ENCODE data around the gene TESK2.

TESK2 gene

GRCh38 chr1:45499415-45499769, 8.4 kb upstream of the TESK2 start:
- H3K4me3 ChIP-seq (ENCODE audit: low read depth, low read length): peak overlapping the region; percentile 93
- no peak for DNase-seq (ENCODE audit: low read depth, low spot score)
- POLR2A ChIA-PET: interaction anchor here (0.5 to 4.4 kb wide), 3 partner anchors 13 to 52 kb away, joined by 3 to 54 read pairs (median 3); partner anchors contain the start of gene PRDX1
- TF ChIP-seq, protein P1, sequence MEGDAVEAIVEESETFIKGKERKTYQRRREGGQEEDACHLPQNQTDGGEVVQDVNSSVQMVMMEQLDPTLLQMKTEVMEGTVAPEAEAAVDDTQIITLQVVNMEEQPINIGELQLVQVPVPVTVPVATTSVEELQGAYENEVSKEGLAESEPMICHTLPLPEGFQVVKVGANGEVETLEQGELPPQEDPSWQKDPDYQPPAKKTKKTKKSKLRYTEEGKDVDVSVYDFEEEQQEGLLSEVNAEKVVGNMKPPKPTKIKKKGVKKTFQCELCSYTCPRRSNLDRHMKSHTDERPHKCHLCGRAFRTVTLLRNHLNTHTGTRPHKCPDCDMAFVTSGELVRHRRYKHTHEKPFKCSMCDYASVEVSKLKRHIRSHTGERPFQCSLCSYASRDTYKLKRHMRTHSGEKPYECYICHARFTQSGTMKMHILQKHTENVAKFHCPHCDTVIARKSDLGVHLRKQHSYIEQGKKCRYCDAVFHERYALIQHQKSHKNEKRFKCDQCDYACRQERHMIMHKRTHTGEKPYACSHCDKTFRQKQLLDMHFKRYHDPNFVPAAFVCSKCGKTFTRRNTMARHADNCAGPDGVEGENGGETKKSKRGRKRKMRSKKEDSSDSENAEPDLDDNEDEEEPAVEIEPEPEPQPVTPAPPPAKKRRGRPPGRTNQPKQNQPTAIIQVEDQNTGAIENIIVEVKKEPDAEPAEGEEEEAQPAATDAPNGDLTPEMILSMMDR (IDR thresholded peaks at IDR 0.05; ENCODE audit: insufficient read depth, low read length, missing control alignments): no peak
- CTCF ChIA-PET: interaction anchor here (1.0 to 4.7 kb wide), 10 partner anchors 8 to 485 kb away, joined by 3 to 23 read pairs (median 6); partner anchors contain the start of genes AKR1A1 and TESK2

- H3K4me3 ChIP-seq (ENCODE audit: low read depth, low read length): no peak overlapping the region
- POLR2A ChIA-PET: interaction anchor here (4.4 kb wide), 1 partner anchor 23 kb away, joined by 54 read pairs; the partner anchor contains the start of gene PRDX1
- TF ChIP-seq, protein P1 (IDR thresholded peaks at IDR 0.05; ENCODE audit: insufficient read depth, low read length, missing control alignments): no peak
- CTCF ChIA-PET: interaction anchor here (0.8 to 4.7 kb wide), 7 partner anchors 9 to 767 kb away, joined by 3 to 23 read pairs (median 3); no protein-coding TSS in a partner anchor
- no peak for DNase-seq (ENCODE audit: low read depth, low spot score)
Measured at GRCh38 chr1:45498279-45498678, 7.3 kb upstream of the TESK2 start.

GRCh38 chr1:45493116-45493697, 2.2 kb upstream of the TESK2 start:
- ChIA-PET POLR2A (interaction anchor here (1.1 to 1.3 kb wide), 2 partner anchors 133 to 144 kb away, joined by 3 to 4 read pairs; no protein-coding TSS in a partner anchor), CTCF (interaction anchor here (0.6 to 9.3 kb wide), 37 partner anchors 8 to 777 kb away, joined by 3 to 418 read pairs (median 4); partner anchors contain the start of genes HECTD3, HPDL, MUTYH and TOE1)
- H3K4me3 ChIP-seq (ENCODE audit: low read depth, low read length): no peak overlapping the region
- TF ChIP-seq, protein P1 (IDR thresholded peaks at IDR 0.05; ENCODE audit: insufficient read depth, low read length, missing control alignments): peak; percentile 26
- no peak for DNase-seq (ENCODE audit: low read depth, low spot score)

DNA sequence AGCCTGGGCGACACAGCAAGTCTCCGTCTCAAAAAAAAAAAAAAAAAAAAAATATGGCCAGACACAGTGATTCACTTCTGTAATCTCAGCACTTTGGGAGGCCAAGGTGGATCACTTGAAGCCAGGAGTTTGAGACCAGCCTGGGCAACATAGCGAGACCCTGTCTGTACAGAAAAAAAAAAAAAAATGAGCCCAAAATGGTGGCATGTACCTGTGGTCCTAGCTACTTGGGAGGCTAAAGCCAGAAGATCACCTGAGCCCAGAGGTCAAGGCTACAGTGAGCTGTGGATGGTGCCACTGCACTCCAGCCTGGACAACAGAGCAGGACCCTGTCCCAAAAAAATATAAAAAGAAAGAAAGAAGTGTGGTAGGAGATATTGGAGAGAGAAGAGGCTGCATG, 1.7 kb upstream of the TESK2 start:
- POLR2A ChIA-PET: interaction anchor here (0.7 to 1.3 kb wide), 3 partner anchors 133 to 187 kb away, joined by 3 to 4 read pairs (median 3); no protein-coding TSS in a partner anchor
- no peak overlapping the region for H3K4me3 ChIP-seq (ENCODE audit: low read depth, low read length)
- CTCF ChIA-PET: interaction anchor here (0.6 to 9.3 kb wide), 36 partner anchors 9 to 763 kb away, joined by 3 to 418 read pairs (median 4); partner anchors contain the start of genes HECTD3, HPDL, MUTYH and TOE1
- DNase-seq (ENCODE audit: low read depth, low spot score): no peak
- TF ChIP-seq, protein P1 (IDR thresholded peaks at IDR 0.05; ENCODE audit: insufficient read depth, low read length, missing control alignments): no peak

- no peak for DNase-seq (ENCODE audit: low read depth, low spot score)
- H3K4me3 ChIP-seq (ENCODE audit: low read depth, low read length): peak overlapping the region; percentile 91
- CTCF ChIA-PET: interaction anchor here (0.7 to 9.3 kb wide), 24 partner anchors 8 to 778 kb away, joined by 3 to 418 read pairs (median 4); partner anchors contain the start of genes CCDC163, HECTD3, HPDL and MMACHC
- POLR2A ChIA-PET: interaction anchor here (0.7 to 3.6 kb wide), 7 partner anchors 30 to 479 kb away, joined by 3 to 21 read pairs (median 4); partner anchors contain the start of genes MUTYH, PRDX1 and UROD
- TF ChIP-seq, protein P1 (IDR thresholded peaks at IDR 0.05; ENCODE audit: insufficient read depth, low read length, missing control alignments): no peak
Measured at GRCh38 chr1:45491487-45492260, 711 bp upstream of the TESK2 start.

All from AG04449 (cell line).